ENCODE measurements around the gene MTM1.

The MTM1 gene

GRCh38 chrX:150692831-150693724 lies 124.7 kb downstream of the MTM1 start, which contains the start of gene MTMR1:
Gene MTMR1 (plus strand): TSS chrX:150693396. CDS start chrX:150693531, 135 bp downstream.
- peaks cover 0 to 4% (median 2%) of the 10 kb centered on the region in 4 donors for H3K4me1 ChIP-seq
- peaks cover 0 to 3% (median 0%) of the 10 kb centered on the region in 3 donors for H3K9me3 ChIP-seq
- no peak for TF ChIP-seq CTCF (IDR thresholded peaks at IDR 0.05)
- H3K4me3 ChIP-seq, result peak within 1 kb of the TSS; percentile 61 to 69
- DNase-seq, result peak in 1 of 2 donors; percentile 22
- peak within 1 kb of the TSS; percentile 80 to 89 for H3K27ac ChIP-seq
- no peaks in the 10 kb centered on the region for H3K36me3 ChIP-seq
- intact Hi-C loops (cut with DNase I; ENCODE audit: low total_unique reads), result no loop called here
- no peaks in the 10 kb centered on the region for H3K27me3 ChIP-seq

GRCh38 chrX:150693725-150694574 lies 125.5 kb downstream of the MTM1 start:
- H3K27ac ChIP-seq, result peak overlapping the region; percentile 80 to 89
- peak overlapping the region; percentile 61 to 69 for H3K4me3 ChIP-seq
- H3K4me1 ChIP-seq, result peaks cover 0 to 4% (median 2%) of the 10 kb centered on the region in 4 donors
- H3K9me3 ChIP-seq, result peaks cover 0 to 3% (median 0%) of the 10 kb centered on the region in 3 donors
- H3K36me3 ChIP-seq, result no peaks in the 10 kb centered on the region
- H3K27me3 ChIP-seq, result no peaks in the 10 kb centered on the region
- intact Hi-C loops (cut with DNase I; ENCODE audit: low total_unique reads), result no loop called here
- peak; percentile 30 to 66 for DNase-seq
- no peak for TF ChIP-seq CTCF (IDR thresholded peaks at IDR 0.05)

- Histone ChIP-seq H3K27ac (peak overlapping the region in 1 of 2 donors; percentile 89), H3K9me3 (peaks cover 0 to 3% (median 0%) of the 10 kb centered on the region in 3 donors), H3K36me3 (no peaks in the 10 kb centered on the region), H3K27me3 (no peaks in the 10 kb centered on the region), H3K4me1 (peaks cover 0 to 4% (median 2%) of the 10 kb centered on the region in 4 donors), H3K4me3 (peak overlapping the region in 1 of 2 donors; percentile 69)
- intact Hi-C loops (cut with DNase I; ENCODE audit: low total_unique reads), result no loop called here
- TF ChIP-seq CTCF (IDR thresholded peaks at IDR 0.05), result no peak
- no peak for DNase-seq
These were observed 126.5 kb downstream of the MTM1 start for GRCh38 chrX:150694738-150695410.

DNA sequence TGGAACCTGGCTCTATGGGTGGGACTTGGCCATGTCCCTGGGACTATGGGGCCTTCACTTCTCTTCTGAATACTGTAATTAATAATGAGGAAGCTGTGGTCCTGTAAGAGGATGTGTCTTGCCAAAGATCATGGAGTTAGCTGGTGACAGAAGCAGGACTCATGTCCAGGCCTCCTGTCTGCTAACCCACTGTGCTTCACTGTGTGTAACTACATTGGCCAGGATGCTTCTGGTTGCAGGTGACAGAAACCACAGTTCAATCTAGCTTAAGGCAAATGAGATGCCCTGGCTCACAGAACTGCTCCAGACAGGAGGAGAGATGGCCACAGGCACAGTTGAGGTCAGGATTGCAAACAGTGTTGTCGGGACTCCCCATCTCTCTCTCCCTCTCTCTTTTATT lies 127.9 kb downstream of the MTM1 start:
- Histone ChIP-seq H3K4me1 (peaks cover 0 to 4% (median 2%) of the 10 kb centered on the region in 4 donors), H3K9me3 (no peaks in the 10 kb centered on the region), H3K36me3 (no peaks in the 10 kb centered on the region), H3K4me3 (no peak overlapping the region), H3K27me3 (no peaks in the 10 kb centered on the region), H3K27ac (no peak overlapping the region)
- intact Hi-C loops (cut with DNase I; ENCODE audit: low total_unique reads), result no loop called here
- no peak for TF ChIP-seq CTCF (IDR thresholded peaks at IDR 0.05)
- DNase-seq, result no peak

- Histone ChIP-seq H3K4me3 (no peak overlapping the region), H3K27ac (no peak overlapping the region), H3K36me3 (no peaks in the 10 kb centered on the region), H3K27me3 (no peaks in the 10 kb centered on the region), H3K9me3 (no peaks in the 10 kb centered on the region), H3K4me1 (peaks cover 0 to 4% (median 2%) of the 10 kb centered on the region in 4 donors)
- no peak for DNase-seq
- intact Hi-C loops (cut with DNase I; ENCODE audit: low total_unique reads), result no loop called here
- TF ChIP-seq CTCF (IDR thresholded peaks at IDR 0.05), result no peak
These were observed 128.4 kb downstream of the MTM1 start for GRCh38 chrX:150696866-150697265.
